ENCODE data around the gene SYDE2. TPM values are rescaled to one million over a fixed set of nuclear protein-coding genes. Genes with fewer than 3 reads are reported as not detected.
A peak's percentile ranks its signal among the peaks of the same experiment; 100 is the strongest.

Gene SYDE2
- total and polyA plus RNA-seq, 9 of the 15 experiments (the other 6 are each of a cell fraction or from before 2014, with no cell fraction given), result 0.39 to 8.7 (median 4.5) TPM

DNA sequence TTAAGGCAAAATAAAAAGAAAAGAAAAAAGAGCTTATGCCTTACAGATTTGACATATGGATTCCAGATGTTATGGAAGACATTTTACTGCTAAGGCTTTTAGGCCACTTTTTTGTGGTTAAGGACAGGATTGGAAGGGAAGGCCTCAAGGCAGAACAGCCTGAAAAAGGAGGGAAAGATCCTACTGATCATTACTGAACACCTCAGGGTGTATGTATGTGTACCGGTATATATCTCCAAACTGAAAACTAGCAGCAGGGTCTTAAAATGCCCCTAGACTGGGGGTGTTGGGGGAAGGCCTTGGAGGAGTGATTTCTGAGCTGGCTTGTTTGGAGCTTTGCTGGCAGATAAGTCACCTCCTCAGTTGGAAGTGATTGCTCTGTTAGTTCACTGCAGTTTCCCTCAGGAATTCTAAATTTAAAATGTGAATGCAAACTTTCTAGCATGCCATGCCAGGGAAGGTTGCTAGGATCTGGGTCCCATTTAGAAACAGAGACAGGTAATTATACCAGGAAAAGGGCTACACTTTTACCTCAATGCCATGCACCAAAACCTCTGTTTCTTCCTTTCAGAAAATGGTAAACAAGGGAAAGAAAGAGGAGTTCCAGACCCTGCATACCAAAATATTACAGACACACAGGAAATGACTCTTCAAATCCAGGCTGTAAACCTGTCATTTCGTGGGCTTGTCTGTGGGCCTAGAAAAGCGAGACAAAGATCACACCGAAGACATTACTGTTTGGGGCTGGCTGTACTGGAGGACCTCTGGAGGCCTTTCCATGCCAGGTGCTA, 43.6 kb upstream of the SYDE2 start (continued):
- TF ChIP-seq, protein P1, sequence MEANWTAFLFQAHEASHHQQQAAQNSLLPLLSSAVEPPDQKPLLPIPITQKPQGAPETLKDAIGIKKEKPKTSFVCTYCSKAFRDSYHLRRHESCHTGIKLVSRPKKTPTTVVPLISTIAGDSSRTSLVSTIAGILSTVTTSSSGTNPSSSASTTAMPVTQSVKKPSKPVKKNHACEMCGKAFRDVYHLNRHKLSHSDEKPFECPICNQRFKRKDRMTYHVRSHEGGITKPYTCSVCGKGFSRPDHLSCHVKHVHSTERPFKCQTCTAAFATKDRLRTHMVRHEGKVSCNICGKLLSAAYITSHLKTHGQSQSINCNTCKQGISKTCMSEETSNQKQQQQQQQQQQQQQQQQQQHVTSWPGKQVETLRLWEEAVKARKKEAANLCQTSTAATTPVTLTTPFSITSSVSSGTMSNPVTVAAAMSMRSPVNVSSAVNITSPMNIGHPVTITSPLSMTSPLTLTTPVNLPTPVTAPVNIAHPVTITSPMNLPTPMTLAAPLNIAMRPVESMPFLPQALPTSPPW (CRISPR knock-in tag; IDR thresholded peaks at IDR 0.05), result no peak
- TF ChIP-seq, protein P2, sequence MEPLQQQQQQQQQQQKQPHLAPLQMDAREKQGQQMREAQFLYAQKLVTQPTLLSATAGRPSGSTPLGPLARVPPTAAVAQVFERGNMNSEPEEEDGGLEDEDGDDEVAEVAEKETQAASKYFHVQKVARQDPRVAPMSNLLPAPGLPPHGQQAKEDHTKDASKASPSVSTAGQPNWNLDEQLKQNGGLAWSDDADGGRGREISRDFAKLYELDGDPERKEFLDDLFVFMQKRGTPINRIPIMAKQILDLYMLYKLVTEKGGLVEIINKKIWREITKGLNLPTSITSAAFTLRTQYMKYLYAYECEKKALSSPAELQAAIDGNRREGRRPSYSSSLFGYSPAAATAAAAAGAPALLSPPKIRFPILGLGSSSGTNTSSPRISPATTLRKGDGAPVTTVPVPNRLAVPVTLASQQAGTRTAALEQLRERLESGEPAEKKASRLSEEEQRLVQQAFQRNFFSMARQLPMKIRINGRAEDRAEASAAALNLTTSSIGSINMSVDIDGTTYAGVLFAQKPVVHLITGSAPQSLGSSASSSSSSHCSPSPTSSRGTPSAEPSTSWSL (CRISPR knock-in tag; IDR thresholded peaks at IDR 0.05; ENCODE audit: borderline replicate concordance), result no peak
- TF ChIP-seq, protein P3, sequence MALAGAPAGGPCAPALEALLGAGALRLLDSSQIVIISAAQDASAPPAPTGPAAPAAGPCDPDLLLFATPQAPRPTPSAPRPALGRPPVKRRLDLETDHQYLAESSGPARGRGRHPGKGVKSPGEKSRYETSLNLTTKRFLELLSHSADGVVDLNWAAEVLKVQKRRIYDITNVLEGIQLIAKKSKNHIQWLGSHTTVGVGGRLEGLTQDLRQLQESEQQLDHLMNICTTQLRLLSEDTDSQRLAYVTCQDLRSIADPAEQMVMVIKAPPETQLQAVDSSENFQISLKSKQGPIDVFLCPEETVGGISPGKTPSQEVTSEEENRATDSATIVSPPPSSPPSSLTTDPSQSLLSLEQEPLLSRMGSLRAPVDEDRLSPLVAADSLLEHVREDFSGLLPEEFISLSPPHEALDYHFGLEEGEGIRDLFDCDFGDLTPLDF (CRISPR knock-in tag; IDR thresholded peaks at IDR 0.05), result no peak
- no peak for TF ChIP-seq TRIM28 (IDR thresholded peaks at IDR 0.05)
- no peak for TF ChIP-seq ZNF699 (CRISPR knock-in tag; IDR thresholded peaks at IDR 0.05; ENCODE audit: insufficient replicate concordance)
- TF ChIP-seq MTF1 (CRISPR knock-in tag; IDR thresholded peaks at IDR 0.05; ENCODE audit: borderline replicate concordance), result no peak
- TF ChIP-seq ATF7 (IDR thresholded peaks at IDR 0.05), result 0 out of 2 replicates have a peak, but pooled peaks have one; percentile 18
- peak; percentile 96 for TF ChIP-seq ETV1 (tag; conservative IDR thresholded peaks at IDR 0.05; ENCODE audit: low read depth)
- 0 out of 2 replicates have a peak, but pooled peaks have one; percentile 16 for TF ChIP-seq GATAD2B (IDR thresholded peaks at IDR 0.05; ENCODE audit: borderline replicate concordance)
- TF ChIP-seq, protein P4, sequence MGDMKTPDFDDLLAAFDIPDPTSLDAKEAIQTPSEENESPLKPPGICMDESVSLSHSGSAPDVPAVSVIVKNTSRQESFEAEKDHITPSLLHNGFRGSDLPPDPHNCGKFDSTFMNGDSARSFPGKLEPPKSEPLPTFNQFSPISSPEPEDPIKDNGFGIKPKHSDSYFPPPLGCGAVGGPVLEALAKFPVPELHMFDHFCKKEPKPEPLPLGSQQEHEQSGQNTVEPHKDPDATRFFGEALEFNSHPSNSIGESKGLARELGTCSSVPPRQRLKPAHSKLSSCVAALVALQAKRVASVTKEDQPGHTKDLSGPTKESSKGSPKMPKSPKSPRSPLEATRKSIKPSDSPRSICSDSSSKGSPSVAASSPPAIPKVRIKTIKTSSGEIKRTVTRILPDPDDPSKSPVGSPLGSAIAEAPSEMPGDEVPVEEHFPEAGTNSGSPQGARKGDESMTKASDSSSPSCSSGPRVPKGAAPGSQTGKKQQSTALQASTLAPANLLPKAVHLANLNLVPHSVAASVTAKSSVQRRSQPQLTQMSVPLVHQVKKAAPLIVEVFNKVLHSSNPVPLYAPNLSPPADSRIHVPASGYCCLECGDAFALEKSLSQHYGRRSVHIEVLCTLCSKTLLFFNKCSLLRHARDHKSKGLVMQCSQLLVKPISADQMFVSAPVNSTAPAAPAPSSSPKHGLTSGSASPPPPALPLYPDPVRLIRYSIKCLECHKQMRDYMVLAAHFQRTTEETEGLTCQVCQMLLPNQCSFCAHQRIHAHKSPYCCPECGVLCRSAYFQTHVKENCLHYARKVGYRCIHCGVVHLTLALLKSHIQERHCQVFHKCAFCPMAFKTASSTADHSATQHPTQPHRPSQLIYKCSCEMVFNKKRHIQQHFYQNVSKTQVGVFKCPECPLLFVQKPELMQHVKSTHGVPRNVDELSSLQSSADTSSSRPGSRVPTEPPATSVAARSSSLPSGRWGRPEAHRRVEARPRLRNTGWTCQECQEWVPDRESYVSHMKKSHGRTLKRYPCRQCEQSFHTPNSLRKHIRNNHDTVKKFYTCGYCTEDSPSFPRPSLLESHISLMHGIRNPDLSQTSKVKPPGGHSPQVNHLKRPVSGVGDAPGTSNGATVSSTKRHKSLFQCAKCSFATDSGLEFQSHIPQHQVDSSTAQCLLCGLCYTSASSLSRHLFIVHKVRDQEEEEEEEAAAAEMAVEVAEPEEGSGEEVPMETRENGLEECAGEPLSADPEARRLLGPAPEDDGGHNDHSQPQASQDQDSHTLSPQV (IDR thresholded peaks at IDR 0.05), result peak; percentile 72; the same call in 1 of the 2 replicates
- TF ChIP-seq, protein P5, sequence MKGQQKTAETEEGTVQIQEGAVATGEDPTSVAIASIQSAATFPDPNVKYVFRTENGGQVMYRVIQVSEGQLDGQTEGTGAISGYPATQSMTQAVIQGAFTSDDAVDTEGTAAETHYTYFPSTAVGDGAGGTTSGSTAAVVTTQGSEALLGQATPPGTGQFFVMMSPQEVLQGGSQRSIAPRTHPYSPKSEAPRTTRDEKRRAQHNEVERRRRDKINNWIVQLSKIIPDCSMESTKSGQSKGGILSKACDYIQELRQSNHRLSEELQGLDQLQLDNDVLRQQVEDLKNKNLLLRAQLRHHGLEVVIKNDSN (CRISPR knock-in tag; IDR thresholded peaks at IDR 0.05), result no peak
- TF ChIP-seq, protein P6, sequence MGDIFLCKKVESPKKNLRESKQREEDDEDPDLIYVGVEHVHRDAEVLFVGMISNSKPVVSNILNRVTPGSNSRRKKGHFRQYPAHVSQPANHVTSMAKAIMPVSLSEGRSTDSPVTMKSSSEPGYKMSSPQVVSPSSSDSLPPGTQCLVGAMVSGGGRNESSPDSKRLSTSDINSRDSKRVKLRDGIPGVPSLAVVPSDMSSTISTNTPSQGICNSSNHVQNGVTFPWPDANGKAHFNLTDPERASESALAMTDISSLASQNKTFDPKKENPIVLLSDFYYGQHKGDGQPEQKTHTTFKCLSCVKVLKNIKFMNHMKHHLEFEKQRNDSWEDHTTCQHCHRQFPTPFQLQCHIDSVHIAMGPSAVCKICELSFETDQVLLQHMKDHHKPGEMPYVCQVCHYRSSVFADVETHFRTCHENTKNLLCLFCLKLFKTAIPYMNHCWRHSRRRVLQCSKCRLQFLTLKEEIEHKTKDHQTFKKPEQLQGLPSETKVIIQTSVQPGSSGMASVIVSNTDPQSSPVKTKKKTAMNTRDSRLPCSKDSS (IDR thresholded peaks at IDR 0.05; ENCODE audit: low read depth, partially characterized antibody), result no peak
- TF ChIP-seq HDAC3 (IDR thresholded peaks at IDR 0.05; ENCODE audit: borderline replicate concordance, partially characterized antibody), result peak; percentile 48
- TF ChIP-seq TCF3 (CRISPR knock-in tag; IDR thresholded peaks at IDR 0.05), result peak; percentile 30; the same call in 1 of the 2 replicates
- TF ChIP-seq SMARCA5 (IDR thresholded peaks at IDR 0.05), result no peak
- TF ChIP-seq RHOXF2B (CRISPR knock-in tag; conservative IDR thresholded peaks at IDR 0.05), result no peak
